GM10248 (cell line): Measurements from ENCODE around the gene CPNE7.

ENCODE experiments used
- CTCF ChIA-PET: fragments of 300-600 bp; sonication (Branson Sonifier 250); formaldehyde crosslinking; extraction: SDS; loops from one replicate; lab custom pipeline; 2021; ENCODE audit warnings: antibody characterized with exemption; lab: Yijun Ruan, JAX
- POLR2A ChIA-PET: fragments of 350-650 bp; sonication (Branson Sonifier 250); formaldehyde crosslinking; extraction: SDS; loops from one replicate; lab custom pipeline; 2020; ENCODE audit warnings: antibody characterized with exemption; lab: Yijun Ruan, JAX
- DNase-seq: peaks from one replicate; pipeline ENCODE4 v3.0.0; 2012; ENCODE audit errors: extremely low spot score
- TF ChIP-seq, protein P1 (sequence below): IDR thresholded peaks from 2 replicates; pipeline ENCODE4 v1.5.1; 2012; ENCODE audit warnings: mild to moderate bottlenecking, low read depth; ENCODE audit errors: extremely low read depth, missing control alignments, control extremely low read depth

Gene CPNE7

DNA sequence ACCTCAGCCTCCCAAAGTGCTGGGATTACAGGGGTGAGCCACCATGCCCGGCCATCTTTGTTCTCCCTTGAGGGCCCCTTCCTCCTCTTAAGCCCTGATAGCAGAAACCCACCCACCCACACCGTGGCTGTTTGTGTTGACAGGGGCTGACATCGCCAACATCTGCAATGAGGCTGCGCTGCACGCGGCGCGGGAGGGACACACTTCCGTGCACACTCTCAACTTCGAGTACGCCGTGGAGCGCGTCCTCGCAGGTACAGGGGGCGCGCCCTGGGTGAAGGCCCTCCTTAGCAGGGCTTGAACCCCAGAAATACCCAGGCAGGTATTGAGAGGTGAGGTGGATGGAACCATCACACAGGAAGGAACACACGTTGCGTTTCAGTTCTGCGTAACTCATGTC lies 27.7 kb upstream of the CPNE7 start:
- CTCF ChIA-PET, result interaction anchor here (1.3 to 3.0 kb wide), 2 partner anchors 10 to 11 kb away, joined by 4 to 12 read pairs; no protein-coding TSS in a partner anchor
- POLR2A ChIA-PET, result no interaction called here

DNA sequence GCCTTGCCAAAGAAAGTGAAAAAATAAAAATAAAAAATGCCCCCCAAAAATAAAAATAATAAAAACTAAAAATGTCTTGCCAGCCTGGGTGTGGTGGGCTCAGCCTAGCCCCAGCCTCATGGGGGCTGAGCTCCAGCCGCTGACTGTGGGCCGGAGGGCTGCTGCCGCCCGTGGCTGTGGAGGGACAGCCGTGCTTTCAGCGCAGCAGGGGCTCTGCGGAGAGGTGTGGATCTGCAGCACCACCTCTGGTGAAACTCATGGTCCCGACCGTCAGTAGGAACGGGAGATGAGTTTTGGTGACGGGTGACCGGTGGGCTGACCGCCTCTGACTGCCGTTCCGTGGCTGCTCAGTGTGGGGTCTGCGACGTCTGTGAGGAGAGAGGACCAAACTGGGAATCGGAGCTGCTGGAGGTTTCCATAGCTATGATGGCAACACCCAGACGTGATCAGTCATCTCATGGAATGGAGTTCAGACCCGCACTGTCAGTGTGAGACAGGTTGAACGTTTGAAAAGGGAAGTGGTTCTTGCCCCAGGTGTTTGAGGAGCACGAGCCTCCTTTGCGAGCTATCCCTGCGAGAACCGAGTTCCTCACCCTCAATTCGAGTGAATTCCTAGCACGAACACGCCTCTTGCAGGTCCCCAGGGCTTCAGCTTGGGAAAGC lies 27.1 kb upstream of the CPNE7 start:
- CTCF ChIA-PET, result interaction anchor here (0.9 to 3.0 kb wide), 4 partner anchors 9 to 312 kb away, joined by 3 to 12 read pairs (median 4); partner anchors contain the start of gene SPG7
- no peak for DNase-seq
- TF ChIP-seq, protein P1, sequence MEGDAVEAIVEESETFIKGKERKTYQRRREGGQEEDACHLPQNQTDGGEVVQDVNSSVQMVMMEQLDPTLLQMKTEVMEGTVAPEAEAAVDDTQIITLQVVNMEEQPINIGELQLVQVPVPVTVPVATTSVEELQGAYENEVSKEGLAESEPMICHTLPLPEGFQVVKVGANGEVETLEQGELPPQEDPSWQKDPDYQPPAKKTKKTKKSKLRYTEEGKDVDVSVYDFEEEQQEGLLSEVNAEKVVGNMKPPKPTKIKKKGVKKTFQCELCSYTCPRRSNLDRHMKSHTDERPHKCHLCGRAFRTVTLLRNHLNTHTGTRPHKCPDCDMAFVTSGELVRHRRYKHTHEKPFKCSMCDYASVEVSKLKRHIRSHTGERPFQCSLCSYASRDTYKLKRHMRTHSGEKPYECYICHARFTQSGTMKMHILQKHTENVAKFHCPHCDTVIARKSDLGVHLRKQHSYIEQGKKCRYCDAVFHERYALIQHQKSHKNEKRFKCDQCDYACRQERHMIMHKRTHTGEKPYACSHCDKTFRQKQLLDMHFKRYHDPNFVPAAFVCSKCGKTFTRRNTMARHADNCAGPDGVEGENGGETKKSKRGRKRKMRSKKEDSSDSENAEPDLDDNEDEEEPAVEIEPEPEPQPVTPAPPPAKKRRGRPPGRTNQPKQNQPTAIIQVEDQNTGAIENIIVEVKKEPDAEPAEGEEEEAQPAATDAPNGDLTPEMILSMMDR, result no peak
- POLR2A ChIA-PET, result no interaction called here

More for the DNA sequence above, 27.7 kb upstream of the CPNE7 start:
- no peak for DNase-seq
- TF ChIP-seq, protein P1, result no peak

DNA sequence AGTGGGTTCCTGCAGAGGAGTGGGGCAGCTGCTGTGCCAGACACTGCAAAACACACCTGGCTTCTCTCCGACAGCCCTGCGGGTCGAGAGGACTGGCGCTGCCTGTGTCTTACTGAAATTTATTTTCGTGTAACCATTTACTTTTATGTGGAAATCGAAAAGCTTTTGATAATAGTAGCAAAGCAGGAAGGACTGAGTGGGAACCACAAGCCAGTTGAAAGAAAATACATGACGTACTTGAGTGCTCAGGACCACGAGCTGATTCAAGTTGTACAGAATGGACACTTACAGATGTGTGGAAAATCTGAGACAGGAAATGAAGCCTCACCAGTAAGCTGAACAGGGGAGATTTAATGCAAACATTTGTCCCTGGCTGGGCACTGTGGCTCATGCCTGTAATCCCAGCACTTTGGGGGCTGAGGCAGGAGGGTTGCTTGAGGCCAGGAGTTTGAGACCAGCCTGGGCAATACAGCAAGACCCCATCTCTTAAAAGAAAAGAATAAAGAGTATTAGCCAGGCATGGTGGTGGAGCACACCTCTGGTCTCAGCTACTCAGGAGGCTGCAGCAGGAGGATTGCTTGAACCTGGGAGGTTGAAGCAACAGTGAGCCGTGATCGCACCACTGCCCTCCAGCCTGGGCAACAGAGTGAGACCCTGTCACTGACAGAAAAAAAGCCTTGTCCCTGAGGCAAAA lies 26.4 kb upstream of the CPNE7 start:
- ChIA-PET POLR2A (no interaction called here), CTCF (interaction anchor here (0.9 to 3.0 kb wide), 4 partner anchors 8 to 312 kb away, joined by 3 to 12 read pairs (median 4); partner anchors contain the start of gene SPG7)
- DNase-seq, result no peak
- TF ChIP-seq, protein P1, result no peak

DNA sequence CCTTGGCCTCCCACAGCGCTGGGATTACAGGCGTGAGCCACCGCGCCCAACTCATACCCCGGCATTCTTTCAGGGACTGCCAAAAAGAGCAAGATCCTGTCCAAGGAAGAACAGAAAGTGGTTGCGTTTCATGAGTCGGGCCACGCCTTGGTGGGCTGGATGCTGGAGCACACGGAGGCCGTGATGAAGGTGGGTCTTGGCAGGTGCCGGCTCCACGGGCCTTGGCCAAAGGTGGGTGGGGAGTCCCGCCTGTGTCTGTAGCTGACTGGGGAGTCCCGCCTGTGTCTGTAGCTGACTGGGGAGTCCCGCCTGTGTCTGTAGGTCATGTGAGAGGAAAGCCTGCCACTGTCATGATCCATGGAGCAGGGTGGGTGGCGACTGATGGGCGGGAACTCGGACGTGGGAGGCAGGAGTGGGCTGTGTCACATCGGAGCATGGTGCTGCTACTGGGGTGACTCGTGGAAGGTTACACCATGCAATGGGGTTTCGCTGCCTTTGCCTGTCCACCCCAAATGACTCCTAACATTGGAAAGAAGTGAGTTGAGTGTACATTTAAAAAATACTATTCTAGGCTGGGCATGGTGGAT lies 25.0 kb upstream of the CPNE7 start:
- POLR2A ChIA-PET, result no interaction called here
- no peak for DNase-seq
- CTCF ChIA-PET, result interaction anchor here (2.8 kb wide), 1 partner anchor 14 kb away, joined by 8 read pairs; no protein-coding TSS in a partner anchor
- TF ChIP-seq, protein P1, result no peak

DNA sequence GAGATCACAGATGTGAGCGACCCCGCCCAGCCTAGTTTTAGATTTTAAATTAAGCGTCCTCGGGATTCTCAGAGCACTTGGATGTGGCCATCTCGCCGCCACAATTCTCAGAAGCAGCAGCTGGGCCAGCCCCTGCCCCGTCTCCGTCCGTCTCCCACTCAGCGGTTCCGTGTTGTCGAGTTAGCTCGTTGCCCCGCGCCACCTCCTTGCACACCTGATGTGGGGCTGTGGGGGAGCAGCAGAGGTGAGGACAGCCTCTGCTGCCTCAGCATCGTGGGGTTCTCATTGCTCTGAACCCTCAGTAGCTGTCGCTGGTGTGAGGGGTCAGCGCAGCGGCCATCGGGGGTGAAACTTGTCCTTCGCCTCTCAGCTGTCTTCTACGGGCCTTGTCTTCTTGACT lies 23.2 kb upstream of the CPNE7 start:
- TF ChIP-seq, protein P1, result no peak
- DNase-seq, result no peak
- CTCF ChIA-PET, result interaction anchor here (1.0 to 2.8 kb wide), 3 partner anchors 8 to 23 kb away, joined by 4 to 8 read pairs (median 4); no protein-coding TSS in a partner anchor
- POLR2A ChIA-PET, result no interaction called here

DNA sequence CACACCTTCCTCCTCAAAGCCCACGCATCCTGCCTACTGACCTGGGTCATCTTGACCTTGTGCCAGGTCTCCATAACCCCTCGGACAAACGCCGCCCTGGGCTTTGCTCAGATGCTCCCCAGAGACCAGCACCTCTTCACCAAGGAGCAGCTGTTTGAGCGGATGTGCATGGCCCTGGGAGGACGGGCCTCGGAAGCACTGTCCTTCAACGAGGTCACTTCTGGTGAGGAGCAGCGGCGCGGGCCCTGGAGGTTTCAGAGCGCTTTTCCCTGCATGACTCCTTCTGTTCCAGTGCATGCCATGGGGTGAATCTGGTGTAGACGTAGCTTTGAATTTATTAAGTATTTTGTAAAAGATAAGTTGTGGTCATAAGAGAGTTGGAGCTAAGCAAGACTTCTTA lies 22.6 kb upstream of the CPNE7 start:
- POLR2A ChIA-PET, result no interaction called here
- CTCF ChIA-PET, result interaction anchor here (1.0 to 2.8 kb wide), 4 partner anchors 9 to 13 kb away, joined by 4 to 8 read pairs (median 4); no protein-coding TSS in a partner anchor
- TF ChIP-seq, protein P1, result no peak
- no peak for DNase-seq
